ENCODE data around the gene SLC26A2.
"Not testable (repeated sequence)": the region's sequence is repeated elsewhere in the genome, so short reads cannot be mapped to it uniquely, and the experiment has no call there.

The SLC26A2 gene

DNA sequence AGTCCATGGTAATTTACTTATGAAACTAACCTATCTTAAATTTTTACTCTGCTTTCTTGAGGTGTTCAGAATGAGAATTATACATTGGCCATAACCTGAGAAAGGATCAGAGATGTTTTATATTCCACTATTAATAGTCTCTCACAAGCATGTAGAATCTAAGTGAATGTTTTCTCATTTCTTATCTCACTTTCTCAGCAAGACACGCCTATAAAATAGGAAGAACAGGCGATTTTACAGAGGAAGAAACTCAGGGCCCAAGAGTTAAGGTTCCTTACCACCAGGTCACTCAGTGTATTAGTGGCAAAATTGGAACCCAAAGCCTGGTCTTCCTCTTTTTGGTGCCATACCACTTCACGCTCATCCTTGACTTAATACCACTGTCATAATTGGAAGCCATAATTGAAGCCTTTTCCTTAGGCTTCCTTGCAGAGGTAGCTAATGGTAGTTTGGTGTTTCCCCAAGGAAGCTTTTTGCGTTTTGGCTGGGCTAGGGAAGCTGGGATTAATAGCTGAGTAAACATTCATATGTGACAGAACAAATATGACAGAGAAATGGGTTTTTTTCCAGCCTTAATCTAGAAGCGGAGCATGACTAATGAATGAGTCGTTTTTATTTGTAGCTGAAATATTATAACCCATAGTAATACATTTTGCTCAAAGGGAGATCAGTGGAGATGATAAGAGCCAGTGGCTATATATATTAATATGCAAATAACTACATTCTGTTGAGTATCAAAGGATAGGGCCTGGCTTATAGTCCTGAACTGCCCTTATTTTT lies 56.9 kb downstream of the SLC26A2 start:
- Histone ChIP-seq H3K36me3 (ENCODE audit: control insufficient read depth, insufficient read depth, low read length) (peaks cover 17% of the 10 kb centered on the region), H3K4me3 (ENCODE audit: low read depth, low read length) (no peak overlapping the region), H3K27me3 (ENCODE audit: control insufficient read depth, insufficient read depth, low read length) (no peaks in the 10 kb centered on the region), H3K9me3 (ENCODE audit: control insufficient read depth, insufficient read depth, low read length) (peaks cover 3% of the 10 kb centered on the region), H3K4me1 (ENCODE audit: control insufficient read depth, insufficient read depth, low read length) (no peaks in the 10 kb centered on the region), H3K9ac (ENCODE audit: low read depth, low read length) (no peak overlapping the region)

DNA sequence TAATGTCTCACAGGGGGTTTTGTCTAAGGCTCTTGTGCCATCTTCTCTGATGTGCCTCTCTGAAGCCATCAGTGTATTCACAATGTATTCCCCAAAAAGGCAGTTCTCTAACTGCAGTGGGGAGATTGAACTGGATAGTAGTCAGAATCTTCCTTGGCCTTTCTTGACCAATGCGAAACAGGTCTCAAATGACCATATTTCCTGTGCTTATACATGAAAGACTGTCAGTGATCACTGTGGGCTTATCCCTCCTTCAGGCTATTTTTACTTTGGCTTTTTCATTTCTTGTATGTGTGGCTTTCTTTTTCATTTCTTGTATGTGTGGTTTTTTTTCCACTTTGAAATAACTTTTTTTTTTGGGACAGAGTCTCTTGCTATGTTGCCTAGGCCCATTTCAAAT lies 59.7 kb downstream of the SLC26A2 start:
- Histone ChIP-seq H3K36me3 (ENCODE audit: control insufficient read depth, insufficient read depth, low read length) (peaks cover 17% of the 10 kb centered on the region), H3K4me1 (ENCODE audit: control insufficient read depth, insufficient read depth, low read length) (no peaks in the 10 kb centered on the region), H3K27me3 (ENCODE audit: control insufficient read depth, insufficient read depth, low read length) (no peaks in the 10 kb centered on the region), H3K4me3 (ENCODE audit: low read depth, low read length) (no peak overlapping the region), H3K9me3 (ENCODE audit: control insufficient read depth, insufficient read depth, low read length) (no peaks in the 10 kb centered on the region), H3K9ac (ENCODE audit: low read depth, low read length) (no peak overlapping the region)

DNA sequence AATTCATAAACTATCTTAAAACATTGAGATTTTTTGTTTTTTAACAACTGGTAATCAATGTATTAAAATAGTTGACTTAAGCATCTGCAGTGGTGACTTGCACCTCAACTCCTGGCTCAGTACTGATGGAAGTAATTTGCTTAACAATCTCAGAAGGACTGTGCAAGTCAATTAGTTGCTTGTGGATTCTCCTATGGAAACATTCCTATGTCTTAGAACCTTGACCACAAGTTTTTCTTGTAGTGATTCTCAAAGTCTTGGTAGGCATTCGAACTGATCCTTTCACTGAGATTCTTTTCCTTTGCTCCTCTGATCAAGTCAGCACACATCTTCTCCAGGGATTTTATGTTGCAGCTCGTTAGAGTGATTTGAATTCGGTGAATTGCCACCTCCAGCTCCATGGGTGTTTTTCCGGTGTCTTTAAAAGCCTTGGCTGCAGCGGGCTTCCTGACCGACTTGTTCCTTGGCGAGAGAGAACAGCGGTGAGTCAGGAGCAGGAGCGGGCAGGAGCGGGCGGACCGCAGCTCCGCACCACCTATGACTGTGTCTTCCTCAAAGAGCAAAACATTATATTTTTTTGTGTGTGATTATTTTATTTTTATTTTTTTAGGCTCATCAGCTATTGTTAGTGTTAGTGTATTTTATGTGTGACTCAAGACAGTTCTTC lies 61.1 kb downstream of the SLC26A2 start:
- Histone ChIP-seq H3K4me3 (ENCODE audit: low read depth, low read length) (no peak overlapping the region), H3K27me3 (ENCODE audit: control insufficient read depth, insufficient read depth, low read length) (no peaks in the 10 kb centered on the region), H3K4me1 (ENCODE audit: control insufficient read depth, insufficient read depth, low read length) (no peaks in the 10 kb centered on the region), H3K9me3 (ENCODE audit: control insufficient read depth, insufficient read depth, low read length) (no peaks in the 10 kb centered on the region), H3K36me3 (ENCODE audit: control insufficient read depth, insufficient read depth, low read length) (peaks cover 19% of the 10 kb centered on the region), H3K9ac (ENCODE audit: low read depth, low read length) (no peak overlapping the region)

DNA sequence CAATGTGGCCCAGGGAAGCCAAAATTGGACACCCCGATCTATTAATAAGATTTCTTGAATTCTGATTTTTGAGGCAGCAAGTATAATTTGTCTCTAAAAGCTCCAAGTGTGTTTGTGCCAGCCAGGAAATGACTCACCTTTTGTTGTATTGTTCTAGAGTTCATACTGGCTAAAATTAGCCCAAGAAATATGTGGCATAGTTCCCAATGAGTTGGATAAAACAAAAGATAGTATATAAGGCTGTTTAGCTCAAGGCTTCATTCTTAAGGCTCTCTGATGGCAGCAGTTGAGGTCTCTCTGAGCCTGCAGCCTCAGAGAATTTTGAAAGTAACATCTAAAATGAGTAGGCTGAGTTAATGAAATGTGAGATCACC lies 61.6 kb downstream of the SLC26A2 start:
- Histone ChIP-seq H3K9ac (ENCODE audit: low read depth, low read length) (no peak overlapping the region), H3K4me1 (ENCODE audit: control insufficient read depth, insufficient read depth, low read length) (no peaks in the 10 kb centered on the region), H3K27me3 (ENCODE audit: control insufficient read depth, insufficient read depth, low read length) (no peaks in the 10 kb centered on the region), H3K36me3 (ENCODE audit: control insufficient read depth, insufficient read depth, low read length) (peaks cover 24% of the 10 kb centered on the region), H3K4me3 (ENCODE audit: low read depth, low read length) (no peak overlapping the region), H3K9me3 (ENCODE audit: control insufficient read depth, insufficient read depth, low read length) (no peaks in the 10 kb centered on the region)

DNA sequence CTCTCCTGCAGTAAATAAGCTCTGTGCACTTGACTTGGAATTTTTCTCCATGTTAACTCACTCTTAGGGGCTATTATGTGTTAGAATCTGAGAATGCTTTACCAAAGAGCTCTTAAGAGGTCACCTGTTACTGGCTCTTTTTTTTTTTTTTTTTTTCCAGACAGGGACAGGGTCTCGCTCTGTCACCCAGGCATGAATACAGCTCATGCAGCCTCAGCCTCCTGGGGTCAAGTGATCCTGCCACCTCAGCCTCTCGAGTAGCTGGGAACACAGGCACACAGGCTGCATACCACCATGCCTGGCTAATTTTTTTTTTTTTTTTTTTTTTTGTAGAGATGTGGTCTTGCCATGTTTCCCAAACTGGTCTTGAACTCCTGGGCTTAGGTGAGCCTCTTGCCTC lies 62.1 kb downstream of the SLC26A2 start:
- H3K9ac ChIP-seq (ENCODE audit: low read depth, low read length), result no peak overlapping the region

DNA sequence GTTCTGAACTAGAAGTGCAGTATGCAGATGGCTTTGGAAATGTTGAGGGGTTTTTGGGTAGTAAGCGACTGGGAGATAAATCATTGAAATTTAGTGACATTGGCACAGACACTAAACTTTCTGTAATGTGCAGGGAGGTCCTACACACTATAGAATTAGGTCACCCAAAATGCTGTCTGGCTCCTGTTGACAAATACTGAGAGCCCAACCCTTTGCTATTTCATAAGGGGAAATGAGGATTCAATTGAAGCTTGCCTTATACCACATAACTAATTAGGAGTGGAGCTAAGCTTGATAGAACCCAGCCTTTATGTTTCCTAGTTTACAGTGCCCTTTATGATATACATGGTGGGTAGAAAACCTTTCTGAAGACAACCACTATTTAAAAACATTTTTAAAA lies 62.6 kb downstream of the SLC26A2 start:
- Histone ChIP-seq H3K27me3 (ENCODE audit: control insufficient read depth, insufficient read depth, low read length) (no peaks in the 10 kb centered on the region), H3K36me3 (ENCODE audit: control insufficient read depth, insufficient read depth, low read length) (peaks cover 25% of the 10 kb centered on the region), H3K9me3 (ENCODE audit: control insufficient read depth, insufficient read depth, low read length) (no peaks in the 10 kb centered on the region), H3K9ac (ENCODE audit: low read depth, low read length) (no peak overlapping the region), H3K4me1 (ENCODE audit: control insufficient read depth, insufficient read depth, low read length) (no peaks in the 10 kb centered on the region), H3K4me3 (ENCODE audit: low read depth, low read length) (no peak overlapping the region)

More for the DNA sequence above, 62.1 kb downstream of the SLC26A2 start:
- H3K27me3 ChIP-seq (ENCODE audit: control insufficient read depth, insufficient read depth, low read length), result no peaks in the 10 kb centered on the region
- H3K4me3 ChIP-seq (ENCODE audit: low read depth, low read length), result no peak overlapping the region
- H3K36me3 ChIP-seq (ENCODE audit: control insufficient read depth, insufficient read depth, low read length), result peaks cover 25% of the 10 kb centered on the region
- no peaks in the 10 kb centered on the region for H3K9me3 ChIP-seq (ENCODE audit: control insufficient read depth, insufficient read depth, low read length)
- H3K4me1 ChIP-seq (ENCODE audit: control insufficient read depth, insufficient read depth, low read length), result no peaks in the 10 kb centered on the region

DNA sequence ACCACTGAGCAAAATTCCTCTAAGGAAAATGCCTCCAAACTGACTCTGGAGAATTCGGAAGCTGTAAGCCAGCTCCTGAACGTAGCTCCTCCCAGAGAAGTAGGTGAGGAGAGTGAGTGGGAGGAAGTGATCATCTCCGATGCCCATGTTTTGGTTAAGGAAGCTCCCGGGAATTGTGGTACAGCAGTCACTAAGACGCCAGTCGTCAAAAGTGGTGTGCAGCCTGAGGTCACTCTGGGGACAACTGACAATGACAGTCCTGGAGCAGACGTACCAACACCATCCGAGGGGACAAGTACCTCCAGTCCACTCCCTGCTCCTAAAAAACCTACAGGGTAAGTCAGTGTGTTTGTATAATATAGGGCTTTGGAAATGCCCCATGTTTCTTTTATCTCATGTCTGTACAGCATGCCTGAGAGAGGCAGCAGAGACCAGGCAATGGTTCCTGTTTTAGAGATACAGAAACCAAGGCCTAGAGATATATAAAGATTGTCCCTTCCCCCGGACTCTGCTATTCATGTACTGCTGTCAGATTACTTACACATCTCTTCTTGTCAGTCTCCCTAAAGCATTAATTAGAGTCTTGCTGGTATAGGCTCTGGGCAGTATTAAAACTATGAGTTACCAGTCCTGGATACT lies 63.9 kb downstream of the SLC26A2 start:
- Histone ChIP-seq H3K9me3 (ENCODE audit: control insufficient read depth, insufficient read depth, low read length) (no peaks in the 10 kb centered on the region), H3K9ac (ENCODE audit: low read depth, low read length) (no peak overlapping the region), H3K4me3 (ENCODE audit: low read depth, low read length) (no peak overlapping the region), H3K27me3 (ENCODE audit: control insufficient read depth, insufficient read depth, low read length) (no peaks in the 10 kb centered on the region), H3K4me1 (ENCODE audit: control insufficient read depth, insufficient read depth, low read length) (no peaks in the 10 kb centered on the region), H3K36me3 (ENCODE audit: control insufficient read depth, insufficient read depth, low read length) (peaks cover 22% of the 10 kb centered on the region)

DNA sequence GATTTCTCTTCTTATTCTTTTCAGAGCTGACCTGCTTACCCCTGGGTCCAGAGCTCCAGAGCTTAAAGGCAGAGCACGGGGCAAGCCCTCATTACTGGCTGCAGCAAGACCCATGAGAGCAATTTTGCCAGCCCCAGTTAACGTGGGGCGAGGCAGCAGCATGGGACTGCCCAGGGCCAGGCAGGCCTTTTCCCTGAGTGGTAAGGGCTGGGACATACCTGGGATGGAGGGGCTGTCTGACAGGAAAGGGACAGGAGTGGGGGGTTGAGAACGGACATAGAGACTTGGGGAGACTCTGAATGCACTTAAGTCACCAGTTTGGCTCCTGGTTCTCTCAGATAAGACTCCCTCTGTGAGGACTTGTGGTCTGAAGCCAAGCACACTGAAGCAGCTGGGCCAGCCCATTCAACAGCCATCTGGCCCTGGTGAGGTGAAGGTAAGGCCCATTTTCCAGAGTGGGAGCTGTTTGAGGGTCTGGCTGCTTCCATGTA lies 66.2 kb downstream of the SLC26A2 start:
- Histone ChIP-seq H3K9ac (ENCODE audit: low read depth, low read length) (no peak overlapping the region), H3K27me3 (ENCODE audit: control insufficient read depth, insufficient read depth, low read length) (no peaks in the 10 kb centered on the region), H3K4me1 (ENCODE audit: control insufficient read depth, insufficient read depth, low read length) (no peaks in the 10 kb centered on the region), H3K9me3 (ENCODE audit: control insufficient read depth, insufficient read depth, low read length) (no peaks in the 10 kb centered on the region), H3K36me3 (ENCODE audit: control insufficient read depth, insufficient read depth, low read length) (peaks cover 26% of the 10 kb centered on the region), H3K4me3 (ENCODE audit: low read depth, low read length) (no peak overlapping the region)

DNA sequence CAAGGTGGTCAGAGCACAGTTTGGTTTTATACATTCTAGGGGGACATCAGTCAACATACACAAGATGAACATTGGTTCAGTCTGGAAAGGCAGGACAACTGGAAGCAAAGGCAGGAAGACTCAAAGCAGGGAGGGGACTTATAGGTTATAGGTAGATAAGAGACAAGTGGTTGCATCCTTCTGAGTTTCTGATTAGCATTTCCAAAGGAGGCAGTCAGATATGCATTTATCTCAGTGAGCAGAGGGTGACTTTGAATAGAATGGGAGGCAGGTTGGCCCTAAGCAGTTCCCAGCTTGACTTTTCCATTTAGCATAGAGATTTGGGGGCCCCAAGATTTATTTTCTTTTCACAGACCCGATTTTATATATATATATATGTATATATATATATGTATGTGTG lies 67.5 kb downstream of the SLC26A2 start:
- not testable (repeated sequence) for H3K9me3 ChIP-seq (ENCODE audit: control insufficient read depth, insufficient read depth, low read length); H3K4me3 ChIP-seq (ENCODE audit: low read depth, low read length); H3K9ac ChIP-seq (ENCODE audit: low read depth, low read length); H3K4me1 ChIP-seq (ENCODE audit: control insufficient read depth, insufficient read depth, low read length); H3K27me3 ChIP-seq (ENCODE audit: control insufficient read depth, insufficient read depth, low read length)
- H3K36me3 ChIP-seq (ENCODE audit: control insufficient read depth, insufficient read depth, low read length), result peaks cover 30% of the 10 kb centered on the region

DNA sequence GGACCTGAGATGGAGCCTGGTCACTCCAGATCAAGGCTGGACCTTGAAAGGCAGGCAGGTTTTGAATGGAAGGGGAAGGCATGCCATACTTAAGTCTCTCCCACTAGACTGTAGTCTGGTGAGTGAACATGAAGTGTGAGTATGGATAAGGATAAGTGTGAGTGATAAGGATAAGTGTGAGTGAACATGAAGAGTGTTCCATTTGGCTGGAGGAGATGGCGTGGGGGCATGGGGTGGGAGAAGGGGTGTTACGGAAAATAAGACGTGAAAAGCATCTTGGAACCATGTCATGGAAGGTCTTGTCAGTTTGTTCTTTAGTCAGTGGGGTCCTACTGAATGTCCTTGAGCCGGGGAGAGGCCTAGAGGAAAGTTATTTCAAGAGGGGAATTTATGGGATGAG lies 72.8 kb downstream of the SLC26A2 start:
- Histone ChIP-seq H3K9me3 (ENCODE audit: control insufficient read depth, insufficient read depth, low read length) (no peaks in the 10 kb centered on the region), H3K9ac (ENCODE audit: low read depth, low read length) (no peak overlapping the region), H3K4me1 (ENCODE audit: control insufficient read depth, insufficient read depth, low read length) (no peaks in the 10 kb centered on the region), H3K4me3 (ENCODE audit: low read depth, low read length) (no peak overlapping the region), H3K36me3 (ENCODE audit: control insufficient read depth, insufficient read depth, low read length) (peaks cover 16% of the 10 kb centered on the region), H3K27me3 (ENCODE audit: control insufficient read depth, insufficient read depth, low read length) (no peaks in the 10 kb centered on the region)

DNA sequence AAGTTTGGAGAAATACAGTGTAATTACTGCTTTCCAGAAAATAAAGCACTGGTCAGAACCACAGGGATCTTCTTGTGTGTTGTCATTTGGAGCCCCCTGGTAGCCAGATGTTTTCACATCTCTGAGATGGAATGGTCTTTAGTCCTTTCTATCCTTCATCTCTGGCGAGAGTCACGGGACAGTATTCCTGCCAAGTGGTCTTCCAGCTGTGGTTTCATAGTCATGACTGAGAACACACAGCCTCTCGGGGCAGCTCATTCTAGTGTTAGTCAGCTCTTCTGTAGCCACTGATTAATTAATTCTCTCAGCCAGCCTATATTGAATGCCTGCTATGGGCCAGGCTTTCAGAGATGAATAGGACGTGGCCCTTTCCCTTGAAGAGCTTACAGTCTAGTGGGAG lies 74.1 kb downstream of the SLC26A2 start:
- Histone ChIP-seq H3K27me3 (ENCODE audit: control insufficient read depth, insufficient read depth, low read length) (no peaks in the 10 kb centered on the region), H3K4me3 (ENCODE audit: low read depth, low read length) (no peak overlapping the region), H3K4me1 (ENCODE audit: control insufficient read depth, insufficient read depth, low read length) (no peaks in the 10 kb centered on the region), H3K9ac (ENCODE audit: low read depth, low read length) (no peak overlapping the region), H3K9me3 (ENCODE audit: control insufficient read depth, insufficient read depth, low read length) (no peaks in the 10 kb centered on the region), H3K36me3 (ENCODE audit: control insufficient read depth, insufficient read depth, low read length) (peaks cover 16% of the 10 kb centered on the region)

Data from iPS-15b (cell line).